Measurements from ENCODE around the gene KIR3DL2.
"Not testable (repeated sequence)": the region's sequence is repeated elsewhere in the genome, so short reads cannot be mapped to it uniquely, and the experiment has no call there.

KIR3DL2 gene

DNA sequence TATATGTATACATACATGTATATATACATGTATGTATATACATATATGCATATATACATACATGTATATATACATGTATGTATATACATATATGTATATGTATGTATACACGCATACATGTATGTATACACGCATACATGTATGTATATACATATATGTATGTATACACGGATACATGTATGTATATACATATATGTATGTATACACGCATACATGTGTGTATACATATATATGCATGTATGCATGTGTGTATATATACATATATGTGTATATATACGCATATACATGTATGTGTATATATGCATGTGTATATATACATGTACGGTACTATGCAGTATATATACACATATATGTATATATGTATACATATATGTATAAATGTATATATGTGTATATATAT lies 53.1 kb downstream of the KIR3DL2 start:
- TF ChIP-seq, protein P1, sequence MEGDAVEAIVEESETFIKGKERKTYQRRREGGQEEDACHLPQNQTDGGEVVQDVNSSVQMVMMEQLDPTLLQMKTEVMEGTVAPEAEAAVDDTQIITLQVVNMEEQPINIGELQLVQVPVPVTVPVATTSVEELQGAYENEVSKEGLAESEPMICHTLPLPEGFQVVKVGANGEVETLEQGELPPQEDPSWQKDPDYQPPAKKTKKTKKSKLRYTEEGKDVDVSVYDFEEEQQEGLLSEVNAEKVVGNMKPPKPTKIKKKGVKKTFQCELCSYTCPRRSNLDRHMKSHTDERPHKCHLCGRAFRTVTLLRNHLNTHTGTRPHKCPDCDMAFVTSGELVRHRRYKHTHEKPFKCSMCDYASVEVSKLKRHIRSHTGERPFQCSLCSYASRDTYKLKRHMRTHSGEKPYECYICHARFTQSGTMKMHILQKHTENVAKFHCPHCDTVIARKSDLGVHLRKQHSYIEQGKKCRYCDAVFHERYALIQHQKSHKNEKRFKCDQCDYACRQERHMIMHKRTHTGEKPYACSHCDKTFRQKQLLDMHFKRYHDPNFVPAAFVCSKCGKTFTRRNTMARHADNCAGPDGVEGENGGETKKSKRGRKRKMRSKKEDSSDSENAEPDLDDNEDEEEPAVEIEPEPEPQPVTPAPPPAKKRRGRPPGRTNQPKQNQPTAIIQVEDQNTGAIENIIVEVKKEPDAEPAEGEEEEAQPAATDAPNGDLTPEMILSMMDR (conservative IDR thresholded peaks at IDR 0.05; ENCODE audit: low read depth) = no peak
- H3K27ac ChIP-seq = no peak overlapping the region
- no peak for DNase-seq (ENCODE audit: low spot score)
- POLR2A ChIA-PET (ENCODE audit: low non-redundant PET) = no interaction called here
- CTCF ChIA-PET = no interaction called here

DNA sequence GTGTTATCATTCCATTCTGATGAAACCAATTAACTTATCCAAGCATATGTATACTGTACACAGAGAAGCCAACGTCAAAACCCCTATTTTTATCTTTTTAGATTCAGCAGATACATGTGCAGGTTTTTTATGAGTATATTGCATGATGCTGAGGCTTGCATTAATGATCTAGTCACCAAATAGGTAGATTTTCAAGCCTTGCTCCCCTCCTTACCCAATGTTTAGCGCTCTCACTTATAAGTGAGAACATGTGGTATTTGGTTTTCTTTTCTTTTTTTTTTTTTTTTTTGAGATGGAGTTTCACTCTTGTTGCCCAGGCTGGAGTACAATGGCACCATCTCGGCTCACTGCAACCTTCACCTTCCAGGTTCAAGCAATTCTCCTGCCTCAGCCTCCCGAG lies 54.0 kb downstream of the KIR3DL2 start:
- H3K27ac ChIP-seq; POLR2A ChIA-PET (ENCODE audit: low non-redundant PET); DNase-seq (ENCODE audit: low spot score): not testable (repeated sequence)
- CTCF ChIA-PET = interaction anchor here (0.6 kb wide), 2 partner anchors 34 to 198 kb away, joined by 3 read pairs; no protein-coding TSS in a partner anchor

DNA sequence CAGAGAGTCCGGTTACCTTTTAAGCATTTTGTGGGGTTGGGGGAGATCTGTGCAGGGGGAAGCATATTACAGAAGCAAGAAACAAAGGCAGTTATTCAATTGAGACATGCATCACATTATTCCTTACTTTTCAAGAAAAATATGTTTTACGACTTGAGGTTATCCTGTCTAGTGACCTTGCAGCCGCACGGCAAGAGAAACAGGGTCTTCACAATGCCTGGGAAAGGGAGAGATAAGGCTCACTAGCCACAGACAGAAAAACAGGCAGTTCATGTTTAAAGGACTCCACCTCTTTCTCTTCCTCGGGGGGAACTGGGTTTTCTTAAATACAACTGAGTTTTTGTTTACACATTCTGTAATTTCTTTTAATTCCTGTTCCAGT lies 55.2 kb downstream of the KIR3DL2 start:
- ChIA-PET CTCF (no interaction called here), POLR2A (ENCODE audit: low non-redundant PET) (no interaction called here)
- TF ChIP-seq, protein P1 (conservative IDR thresholded peaks at IDR 0.05; ENCODE audit: low read depth) = no peak
- DNase-seq (ENCODE audit: low spot score) = no peak
- no peak overlapping the region for H3K27ac ChIP-seq

DNA sequence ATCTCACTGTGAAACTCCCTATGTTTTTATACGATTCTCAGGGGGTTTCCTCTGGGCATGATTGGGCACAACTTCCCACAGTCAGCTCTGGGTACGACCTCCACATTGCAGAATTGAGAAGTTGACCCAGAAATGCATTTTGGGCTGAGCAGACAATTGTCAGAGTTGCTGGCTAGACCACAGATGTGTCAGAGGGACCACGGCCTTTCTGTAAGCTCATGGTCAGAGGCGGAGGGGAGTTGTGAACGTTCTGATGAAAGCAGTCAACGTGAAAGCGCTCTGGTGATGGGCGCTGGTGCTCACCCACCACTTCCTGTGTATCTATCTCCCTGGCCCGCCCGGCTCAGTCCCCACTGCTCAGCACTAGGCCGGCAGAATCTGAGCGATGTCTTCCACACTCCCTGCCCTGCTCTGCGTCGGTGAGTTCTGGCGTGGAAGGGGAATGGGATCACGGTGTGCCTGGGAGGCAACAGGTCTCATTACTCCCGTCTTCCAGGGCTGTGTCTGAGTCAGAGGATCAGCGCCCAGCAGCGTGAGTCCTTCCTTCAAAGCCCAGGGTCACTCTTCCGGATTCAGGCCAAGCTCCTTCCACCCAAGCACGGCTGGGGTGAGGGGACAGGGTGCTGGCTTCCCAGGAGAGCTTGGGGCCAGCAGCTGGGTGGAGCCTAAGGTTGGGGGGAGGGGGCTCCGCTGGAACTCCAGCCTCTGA lies 55.7 kb downstream of the KIR3DL2 start, which contains the start of gene NCR1:
Gene NCR1 (plus strand): TSS at position 346 of the 709 bp plus-strand sequence. CDS start 40 bp downstream, at position 386.
- H3K27ac ChIP-seq = no peak within 1 kb of the TSS
- POLR2A ChIA-PET (ENCODE audit: low non-redundant PET) = no interaction called here
- no peak for DNase-seq (ENCODE audit: low spot score)
- CTCF ChIA-PET = no interaction called here
- TF ChIP-seq, protein P1 (conservative IDR thresholded peaks at IDR 0.05; ENCODE audit: low read depth) = no peak

DNA sequence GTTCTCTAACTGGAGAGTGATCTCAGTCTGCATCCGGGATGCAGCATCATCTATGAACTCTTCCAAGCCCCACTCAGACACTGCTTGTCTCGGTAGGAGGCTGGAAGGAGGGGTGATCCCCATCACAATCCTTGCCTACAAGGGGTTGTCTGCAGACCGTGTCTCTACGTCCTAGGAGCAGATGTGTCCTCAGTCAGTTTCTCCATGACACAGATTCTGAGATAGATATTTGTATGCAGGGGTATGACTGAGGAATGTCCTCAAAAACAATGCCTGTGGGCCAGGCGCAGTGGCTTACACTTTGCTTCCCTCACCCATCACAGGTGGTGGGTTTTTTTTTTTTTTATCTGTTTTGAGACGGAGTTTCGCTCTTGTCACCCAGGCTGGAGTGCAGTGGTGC lies 56.6 kb downstream of the KIR3DL2 start:
- no peak overlapping the region for H3K27ac ChIP-seq
- no peak for DNase-seq (ENCODE audit: low spot score)
- ChIA-PET POLR2A (ENCODE audit: low non-redundant PET) (no interaction called here), CTCF (interaction anchor here (0.6 kb wide), 1 partner anchor 654 kb away, joined by 3 read pairs; no protein-coding TSS in a partner anchor)
- TF ChIP-seq, protein P1 (conservative IDR thresholded peaks at IDR 0.05; ENCODE audit: low read depth) = no peak

DNA sequence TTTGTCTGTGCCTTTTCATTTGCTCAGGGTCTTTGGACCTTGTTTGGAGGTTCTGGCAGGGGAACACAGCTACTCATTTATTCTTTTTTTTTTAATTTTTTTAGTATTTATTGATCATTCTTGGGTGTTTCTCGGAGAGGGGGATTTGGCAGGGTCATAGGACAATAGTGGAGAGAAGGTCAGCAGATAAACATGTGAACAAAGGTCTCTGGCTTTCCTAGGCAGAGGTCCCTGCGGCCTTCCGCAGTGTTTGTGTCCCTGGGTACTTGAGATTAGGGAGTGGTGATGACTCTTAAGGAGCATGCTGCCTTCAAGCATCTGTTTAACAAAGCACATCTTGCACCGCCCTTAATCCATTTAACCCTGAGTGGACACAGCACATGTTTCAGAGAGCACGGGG lies 57.7 kb downstream of the KIR3DL2 start:
- DNase-seq (ENCODE audit: low spot score); POLR2A ChIA-PET (ENCODE audit: low non-redundant PET); H3K27ac ChIP-seq; CTCF ChIA-PET: not testable (repeated sequence)

Data from RWPE1 (cell line).